GM13976 (cell line): ENCODE data around the gene UGT1A8.

Experiments used
- DNase-seq: peaks from one replicate; pipeline ENCODE4 v3.0.0; 2012; ENCODE audit warnings: low spot score
- CTCF ChIP-seq: IDR thresholded peaks from 2 replicates; pipeline ENCODE4 v1.5.1; 2012; ENCODE audit warnings: borderline replicate concordance, mild to moderate bottlenecking; ENCODE audit not compliant: insufficient read depth; ENCODE audit errors: extremely low read depth, missing control alignments, control extremely low read depth
- in situ Hi-C: fragments of 300-500 bp; cut with MboI; formaldehyde crosslinking; loops from one replicate; pipeline ENCODE4 v1.12.0; 2022; ENCODE audit warnings: low sequenced_read_pairs, mixed read lengths, inconsistent platforms; ENCODE audit not compliant: unreplicated experiment

The UGT1A8 gene

GRCh38 chr2:233764264-233764663 is 146.8 kb downstream of the UGT1A8 start:
- in situ Hi-C loops = no loop called here
- TF ChIP-seq CTCF = no peak
- no peak for DNase-seq

- no peak for DNase-seq
- in situ Hi-C loops = no loop called here
- TF ChIP-seq CTCF = no peak
Observed at GRCh38 chr2:233764761-233765160, 147.3 kb downstream of the UGT1A8 start.

- in situ Hi-C loops = no loop called here
- no peak for TF ChIP-seq CTCF
Observed at GRCh38 chr2:233766416-233766815, 149.0 kb downstream of the UGT1A8 start.

GRCh38 chr2:233768076-233768475 is 150.6 kb downstream of the UGT1A8 start:
- DNase-seq = no peak
- no peak for TF ChIP-seq CTCF
- in situ Hi-C loops = no loop called here

More at GRCh38 chr2:233766416-233766815, 149.0 kb downstream of the UGT1A8 start:
- no peak for DNase-seq

GRCh38 chr2:233769260-233769659 is 151.8 kb downstream of the UGT1A8 start:
- in situ Hi-C loops = no loop called here
- no peak for TF ChIP-seq CTCF
- DNase-seq = no peak

- no peak for DNase-seq
- in situ Hi-C loops = no loop called here
- TF ChIP-seq CTCF = no peak
Observed at GRCh38 chr2:233772153-233772552, 154.7 kb downstream of the UGT1A8 start.

- in situ Hi-C loops = no loop called here
- DNase-seq = no peak
- TF ChIP-seq CTCF = no peak
Observed at GRCh38 chr2:233772583-233772982, 155.2 kb downstream of the UGT1A8 start.
